ENCODE measurements around the gene RER1.

RER1 gene

DNA sequence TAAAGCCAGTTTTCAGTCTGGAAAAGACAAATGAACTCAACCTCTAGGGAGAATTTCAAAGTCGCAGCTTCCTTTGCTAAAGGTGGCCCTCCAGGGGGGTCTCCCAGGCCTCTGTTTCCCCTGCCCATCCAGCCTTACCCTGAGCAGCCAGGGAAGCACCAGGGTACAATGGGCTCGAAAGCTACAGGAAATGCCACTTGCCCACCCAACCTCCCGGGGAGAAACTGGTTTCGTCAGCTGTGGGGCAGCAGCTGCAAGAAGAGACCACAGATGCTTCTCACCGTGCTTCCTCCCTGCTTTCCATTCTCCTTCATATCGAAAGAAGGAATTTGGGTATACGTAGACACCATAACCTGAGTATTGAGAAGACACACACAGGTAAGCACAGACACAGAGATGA is 2.0 kb upstream of the RER1 start:
- DNase-seq (ENCODE audit: low read depth in 2 of 2) = no peak

DNA sequence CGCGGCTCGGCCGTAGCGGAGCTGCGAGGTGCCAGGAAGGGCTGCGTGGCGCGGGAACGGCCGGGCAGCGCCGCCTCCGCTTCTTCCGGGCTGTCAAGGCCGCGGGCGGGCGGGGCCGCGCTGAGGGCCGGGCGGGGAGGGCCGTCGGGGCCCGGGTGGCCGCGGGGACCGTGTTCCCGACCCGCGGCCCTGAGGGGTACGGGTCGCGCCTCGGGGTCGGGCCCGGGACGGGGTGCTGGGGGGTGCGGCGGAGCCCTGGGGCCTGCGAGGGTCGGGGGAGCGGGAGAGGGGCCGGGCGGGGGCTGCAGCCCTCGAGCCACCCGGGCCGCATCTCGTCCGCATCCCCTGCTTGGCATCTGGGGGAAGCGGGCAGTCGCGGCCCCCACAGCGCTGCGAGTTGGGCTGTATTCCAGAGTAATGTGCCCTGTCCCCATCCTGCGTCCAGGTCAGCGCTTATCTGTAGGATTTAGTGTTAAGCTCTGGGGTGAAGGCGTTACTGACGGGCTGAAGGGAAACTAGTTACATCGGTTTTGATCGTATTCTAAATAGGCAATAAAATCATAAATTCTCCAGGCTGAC is 379 bp downstream of the RER1 start:
- DNase-seq (ENCODE audit: low read depth in 2 of 2) = no peak

DNA sequence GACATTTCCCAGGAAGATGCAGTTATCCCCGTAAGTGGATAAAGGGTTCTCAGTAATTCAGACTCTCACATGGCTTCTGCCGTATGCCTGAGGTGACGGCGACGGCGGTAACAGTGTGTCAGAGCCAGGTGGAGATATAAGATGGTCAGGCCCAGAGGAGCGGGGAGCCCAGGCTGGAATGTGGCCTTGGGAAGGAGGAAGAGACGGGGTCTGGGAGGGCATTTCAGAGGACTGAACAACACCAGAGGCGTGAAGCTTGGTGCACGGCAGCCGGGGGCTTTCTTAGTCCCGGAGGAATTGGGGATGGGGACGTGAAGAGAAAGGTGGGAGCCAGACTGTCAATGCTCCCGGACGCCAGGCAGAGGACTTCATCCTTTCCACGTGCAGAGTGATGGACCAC is 1.0 kb downstream of the RER1 start:
- DNase-seq (ENCODE audit: low read depth in 2 of 2) = no peak

DNA sequence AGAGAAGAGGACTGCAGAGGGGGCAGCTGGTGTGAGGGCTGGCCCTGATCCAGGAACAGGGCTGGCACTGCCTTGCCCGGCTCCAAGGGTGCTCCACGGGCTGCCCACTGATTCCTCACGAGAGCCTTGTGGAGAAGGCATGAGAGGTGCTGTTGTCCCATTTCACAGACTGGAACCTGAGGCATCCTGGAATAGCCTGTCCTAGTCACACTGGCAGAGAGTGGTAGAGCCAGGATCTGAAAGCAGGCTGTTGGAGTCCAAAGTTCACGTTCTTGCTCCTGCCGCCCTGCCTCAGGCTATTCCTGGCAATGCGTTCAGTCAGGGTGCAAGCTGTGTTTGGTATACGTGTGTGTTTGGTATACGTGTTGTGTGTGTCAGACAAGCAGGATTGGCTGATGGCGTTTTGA is 1.8 kb downstream of the RER1 start:
- no peak for DNase-seq (ENCODE audit: low read depth in 2 of 2)

DNA sequence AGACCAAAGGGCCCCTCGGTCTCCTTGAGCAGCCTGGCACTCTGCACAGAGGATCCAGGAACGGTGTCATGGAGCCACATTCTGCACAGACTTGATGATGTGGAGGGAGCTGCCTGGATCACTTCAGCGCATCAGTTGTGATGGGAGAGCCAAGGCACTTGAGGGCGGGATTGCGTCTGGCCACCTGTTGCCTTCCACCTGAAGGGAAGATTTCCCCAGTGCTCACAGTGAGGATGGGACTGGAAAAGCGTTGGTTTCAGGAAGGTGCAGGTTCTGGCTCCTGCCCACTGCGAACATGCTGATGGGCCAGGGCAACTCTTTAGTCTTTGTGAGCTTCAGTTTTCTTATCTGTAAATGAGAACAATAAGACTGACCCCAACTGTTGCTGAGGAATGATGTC is 2.6 kb downstream of the RER1 start:
- DNase-seq (ENCODE audit: low read depth in 2 of 2) = no peak

DNA sequence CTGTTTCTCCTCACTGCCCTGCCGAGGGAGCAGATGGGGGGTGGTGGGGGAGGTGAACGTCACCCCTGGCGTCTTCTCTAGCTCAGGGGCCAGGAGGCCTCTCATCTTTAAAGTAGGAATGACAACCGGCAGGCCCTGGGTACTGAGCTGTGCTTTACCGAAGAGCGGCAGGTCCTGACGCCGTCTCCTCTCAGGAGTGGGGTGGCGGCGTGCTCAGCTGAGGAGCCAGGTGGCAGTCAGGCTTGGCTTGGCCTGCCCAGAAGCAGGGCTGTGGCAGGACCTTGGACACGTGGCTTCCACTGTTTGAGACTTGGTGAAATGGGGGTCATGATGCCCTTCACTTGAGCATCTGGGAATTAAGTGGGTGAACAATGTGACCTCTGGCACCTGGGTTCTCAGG is 3.1 kb downstream of the RER1 start:
- no peak for DNase-seq (ENCODE audit: low read depth in 2 of 2)

DNA sequence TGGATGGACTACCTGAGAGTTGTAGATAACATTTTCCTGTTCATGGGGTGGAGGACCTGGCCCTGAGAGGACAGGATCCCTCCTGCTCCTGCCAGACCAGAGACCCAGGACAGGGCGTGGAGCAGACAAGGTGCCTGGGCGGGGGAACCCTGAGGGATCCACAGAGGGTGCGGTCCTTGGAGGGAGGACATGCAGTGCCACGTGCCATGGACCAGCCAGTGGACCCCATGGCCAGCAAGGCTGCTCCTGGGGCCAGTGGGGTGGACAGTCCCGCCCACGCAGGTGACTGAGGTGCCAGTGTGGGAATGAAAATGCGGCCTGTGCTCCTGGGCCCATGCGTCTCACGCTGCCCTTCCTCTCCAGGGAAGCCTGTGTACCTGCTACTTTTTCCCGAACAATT is 3.6 kb downstream of the RER1 start:
- DNase-seq (ENCODE audit: low read depth in 2 of 2) = no peak

DNA sequence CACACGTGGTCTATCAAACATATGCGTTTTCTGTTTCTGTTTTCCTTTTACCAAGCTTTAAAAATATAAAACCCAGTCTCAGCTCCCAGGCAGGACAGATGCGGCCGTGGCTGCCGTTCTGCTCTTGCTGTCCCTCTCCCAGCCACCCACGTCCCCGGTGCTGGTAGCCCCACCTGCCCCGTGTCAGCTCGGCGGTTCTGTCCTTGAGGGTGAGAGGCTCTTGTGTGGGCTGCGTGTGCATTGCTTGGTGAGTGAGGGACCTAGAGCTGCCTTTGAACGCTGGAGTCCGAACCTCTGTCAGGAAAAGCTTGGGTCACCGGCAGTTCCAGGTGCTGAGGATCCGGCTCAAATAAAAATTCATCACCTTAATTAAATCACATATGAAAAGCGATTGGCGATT is 4.4 kb downstream of the RER1 start:
- no peak for DNase-seq (ENCODE audit: low read depth in 2 of 2)

DNA sequence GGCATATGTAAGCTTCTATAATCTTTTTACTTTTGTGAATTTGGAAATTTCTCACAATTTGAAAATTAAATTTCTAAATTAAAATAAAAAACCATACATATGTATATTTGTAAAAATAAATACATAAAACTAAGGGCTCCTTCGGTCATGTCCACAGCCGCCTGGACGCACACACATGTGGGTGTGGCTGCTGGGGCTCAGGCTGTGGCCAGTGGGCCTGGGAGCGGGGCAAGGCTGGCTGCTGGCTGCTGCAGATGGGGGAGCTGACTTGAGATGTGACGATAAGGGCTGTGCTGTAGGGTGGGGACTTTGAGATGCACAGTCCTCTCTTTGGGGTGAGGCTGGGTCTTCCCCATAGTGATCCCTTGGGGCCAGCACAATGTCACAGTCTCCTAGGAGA is 4.8 kb downstream of the RER1 start:
- no peak for DNase-seq (ENCODE audit: low read depth in 2 of 2)

DNA sequence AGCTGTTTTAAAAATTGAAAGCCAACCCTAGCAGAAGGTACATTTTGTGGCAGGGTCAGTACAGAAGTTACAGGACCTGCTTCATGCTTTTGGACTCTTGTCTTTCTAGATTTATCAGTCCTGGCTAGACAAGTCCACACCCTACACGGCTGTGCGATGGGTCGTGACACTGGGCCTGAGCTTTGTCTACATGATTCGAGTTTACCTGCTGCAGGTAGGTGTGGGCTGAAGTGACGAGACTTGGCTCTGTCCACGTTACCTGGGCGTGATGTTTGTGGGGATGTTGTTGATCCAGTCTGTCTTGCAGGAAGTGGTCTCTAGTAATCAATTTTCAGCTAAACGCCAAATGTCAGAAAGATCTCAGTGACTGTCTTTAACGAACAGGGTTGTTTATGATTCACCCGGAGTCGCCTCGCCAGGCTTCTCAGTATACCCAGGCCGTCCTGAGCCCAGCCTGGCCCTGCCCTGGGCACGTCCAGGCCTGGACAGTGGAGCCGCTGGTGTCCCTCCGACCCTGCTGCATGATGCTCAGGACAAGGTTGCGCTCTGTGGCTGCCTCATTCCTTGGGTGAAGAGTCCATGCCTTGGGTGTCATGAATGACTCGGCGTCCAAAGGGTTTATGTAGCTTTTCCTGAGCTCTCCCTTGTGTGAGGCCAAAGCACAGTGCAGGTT is 5.5 kb downstream of the RER1 start:
- DNase-seq (ENCODE audit: low read depth in 2 of 2) = no peak

DNA sequence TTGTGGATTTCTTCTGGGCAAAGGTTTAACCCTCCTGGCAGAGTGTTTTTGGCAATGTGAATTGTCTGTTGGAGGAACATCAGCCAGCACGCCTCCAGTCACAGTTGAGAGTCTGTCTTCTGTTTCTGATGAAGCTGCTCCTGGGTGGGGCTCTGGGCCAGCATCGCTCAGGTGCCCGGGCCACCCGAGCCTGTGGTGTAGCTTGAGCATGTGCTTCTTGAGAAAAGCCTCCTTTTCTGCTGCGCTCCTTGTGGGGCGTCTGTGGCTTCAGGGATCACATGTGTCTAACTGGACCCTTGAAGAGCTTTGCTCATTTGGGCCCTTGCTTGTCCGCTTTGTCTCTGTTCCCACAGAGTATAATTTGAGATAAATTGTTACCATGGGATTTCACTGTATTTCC is 7.2 kb downstream of the RER1 start:
- no peak for DNase-seq (ENCODE audit: low read depth in 2 of 2)

DNA sequence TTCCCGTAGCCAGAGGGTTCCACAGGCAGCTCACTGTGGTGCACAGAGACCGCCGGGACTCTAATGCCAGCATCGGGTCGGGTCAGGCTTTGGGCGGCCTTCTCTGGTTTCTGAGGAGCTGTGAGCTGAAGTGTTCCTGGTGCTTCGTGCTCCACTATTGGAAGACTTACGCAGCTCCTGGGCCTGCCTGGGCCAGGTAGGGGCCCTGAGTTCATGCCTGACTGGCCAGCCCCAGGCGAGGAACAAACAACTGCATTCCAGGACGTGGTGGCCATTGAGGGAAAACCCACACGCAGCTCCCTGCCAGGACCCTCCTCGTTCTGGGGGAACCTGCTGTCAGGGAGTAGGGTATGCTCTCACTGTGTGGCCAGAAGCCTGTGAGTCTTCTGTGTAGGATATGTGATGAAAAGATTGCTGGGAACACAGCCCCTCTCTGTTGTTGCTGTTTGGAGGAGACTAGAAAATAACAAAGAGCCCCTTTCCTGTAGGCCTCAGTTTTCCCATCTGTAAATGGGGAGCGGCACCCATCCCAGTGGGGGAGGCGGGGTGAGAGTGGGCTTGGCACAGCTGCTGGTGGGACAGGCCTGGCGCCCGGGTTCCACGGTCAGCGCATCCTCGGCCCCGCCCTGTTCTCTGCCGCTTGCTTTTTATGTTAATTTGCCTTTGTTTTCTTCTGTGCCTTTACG is 8.4 kb downstream of the RER1 start:
- DNase-seq (ENCODE audit: low read depth in 2 of 2) = no peak

DNA sequence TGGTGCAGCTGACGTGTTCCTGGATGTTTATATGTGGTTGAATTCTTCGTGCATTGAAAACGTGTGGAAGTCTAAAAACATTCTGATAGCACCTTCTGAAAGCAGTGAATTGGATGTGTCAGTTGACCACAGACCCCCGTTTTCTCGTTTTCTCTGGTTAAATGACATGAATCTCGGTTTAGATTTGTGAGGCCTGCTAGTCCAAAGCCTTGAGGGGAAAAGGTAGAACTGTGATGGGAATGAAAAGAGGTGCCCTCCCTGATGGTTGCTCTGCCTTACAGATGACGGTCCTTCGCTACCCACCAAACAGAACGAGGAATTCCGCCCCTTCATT is 8.9 kb downstream of the RER1 start:
- no peak for DNase-seq (ENCODE audit: low read depth in 2 of 2)

DNA sequence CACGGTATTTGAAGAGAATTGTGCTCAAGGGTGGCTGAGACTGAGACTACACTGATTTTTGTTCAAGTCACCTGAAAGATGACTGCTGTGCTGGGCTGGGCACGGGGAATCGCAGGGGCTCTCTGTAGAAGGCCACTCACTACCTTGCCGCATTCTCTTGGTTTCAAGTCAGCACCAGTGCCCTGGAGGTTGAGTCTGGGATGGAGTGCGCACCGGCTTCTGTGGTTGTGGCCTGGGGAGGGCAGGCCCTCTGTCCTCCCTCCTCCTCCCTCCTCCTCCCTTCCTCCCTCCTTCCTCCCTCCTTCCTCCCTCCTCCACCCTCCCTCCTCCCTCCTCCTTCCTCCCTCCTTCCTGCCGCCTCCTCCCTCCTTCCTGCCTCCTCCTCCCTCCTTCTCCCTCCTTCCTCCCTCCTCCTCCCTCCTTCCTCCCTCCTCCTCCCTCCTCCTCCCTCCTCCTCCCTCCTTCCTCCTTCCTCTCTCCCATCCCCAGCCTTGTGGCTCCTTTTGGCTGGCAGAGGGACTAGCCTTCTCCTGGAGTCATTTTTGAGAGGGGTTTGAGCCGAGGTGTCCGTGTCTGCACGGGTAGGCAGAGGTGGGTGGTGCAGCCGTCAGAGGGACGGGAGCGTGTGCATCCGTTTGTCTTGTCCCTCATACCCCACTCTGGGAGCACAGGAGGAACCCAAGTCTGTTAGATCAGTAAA is 9.5 kb downstream of the RER1 start:
- no peak for DNase-seq (ENCODE audit: low read depth in 2 of 2)

DNA sequence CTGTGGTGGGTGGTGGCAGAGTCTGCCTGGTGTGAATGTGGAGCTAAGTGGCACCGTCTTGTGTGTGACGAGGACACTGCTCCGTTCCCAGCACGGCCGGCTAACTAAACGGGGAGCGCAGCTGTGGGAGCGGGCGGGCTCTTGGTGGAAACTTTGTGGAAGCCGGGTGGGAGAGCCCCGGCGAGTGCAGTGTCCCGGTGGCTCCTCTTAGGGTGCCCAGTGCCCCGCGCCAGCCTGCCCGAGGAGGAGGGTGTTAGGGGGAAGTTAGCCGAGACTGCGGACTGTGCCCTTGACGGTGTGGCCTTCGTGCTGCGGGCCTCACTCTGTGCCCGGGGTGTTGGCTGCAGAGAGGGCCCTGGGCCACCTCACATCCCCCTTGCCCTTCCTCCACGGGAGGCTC is 10.8 kb downstream of the RER1 start:
- no peak for DNase-seq (ENCODE audit: low read depth in 2 of 2)

DNA sequence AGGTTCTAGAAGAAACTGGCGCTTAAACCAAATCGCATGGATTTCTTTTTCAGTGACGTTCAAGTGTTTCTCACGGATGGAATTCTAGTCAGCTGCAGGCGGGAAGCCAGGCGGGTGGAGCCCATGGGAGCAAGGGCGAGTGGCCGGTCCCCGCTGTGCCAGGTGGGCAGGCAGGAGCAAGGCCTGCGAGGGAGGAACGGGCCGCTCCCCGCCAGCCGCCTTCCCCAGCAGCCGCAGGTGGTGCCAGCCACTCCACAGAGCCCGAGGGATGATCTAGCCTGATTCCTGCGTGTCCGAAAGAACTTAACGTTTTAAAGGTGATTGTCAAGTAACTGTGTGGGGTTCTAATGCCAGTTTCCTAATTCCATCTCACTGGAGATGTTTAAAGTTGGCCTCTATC is 11.6 kb downstream of the RER1 start:
- no peak for DNase-seq (ENCODE audit: low read depth in 2 of 2)

DNA sequence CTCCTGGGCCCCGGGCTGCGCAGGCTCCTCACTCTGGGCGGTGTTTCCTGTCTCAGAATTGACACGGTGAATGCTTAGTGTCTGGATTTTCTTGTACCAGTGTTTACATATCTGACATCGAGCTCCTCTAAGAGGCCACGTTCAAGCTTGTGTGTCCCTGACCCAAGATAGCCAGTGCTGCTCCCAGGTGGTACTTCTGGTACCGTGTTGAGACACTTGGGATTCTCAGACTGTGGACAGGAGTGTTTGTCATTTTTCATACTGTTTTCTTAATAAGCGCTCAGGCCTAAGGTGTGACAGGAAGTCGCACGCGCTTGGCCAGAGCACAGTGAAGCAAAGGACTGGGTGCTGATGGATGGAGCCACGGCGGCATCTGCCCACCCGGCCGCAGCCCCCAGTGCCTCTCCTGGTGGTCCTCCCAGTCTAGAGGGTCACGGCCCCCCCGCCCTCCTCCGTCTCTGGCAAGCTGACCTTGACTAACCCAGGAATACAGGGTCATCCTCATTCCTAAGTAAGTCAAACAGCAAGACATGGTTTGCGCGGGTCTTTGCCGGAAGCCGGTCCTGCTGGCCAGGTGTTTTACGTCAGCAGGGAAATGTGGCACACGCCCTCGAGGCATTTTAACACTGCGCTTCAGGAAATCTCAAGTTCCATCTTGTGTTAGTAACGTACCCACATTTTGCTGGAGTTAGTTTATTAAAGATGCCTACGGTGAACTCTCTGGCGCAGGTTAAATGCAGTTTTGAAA is 12.7 kb downstream of the RER1 start:
- no peak for DNase-seq (ENCODE audit: low read depth in 2 of 2)

DNA sequence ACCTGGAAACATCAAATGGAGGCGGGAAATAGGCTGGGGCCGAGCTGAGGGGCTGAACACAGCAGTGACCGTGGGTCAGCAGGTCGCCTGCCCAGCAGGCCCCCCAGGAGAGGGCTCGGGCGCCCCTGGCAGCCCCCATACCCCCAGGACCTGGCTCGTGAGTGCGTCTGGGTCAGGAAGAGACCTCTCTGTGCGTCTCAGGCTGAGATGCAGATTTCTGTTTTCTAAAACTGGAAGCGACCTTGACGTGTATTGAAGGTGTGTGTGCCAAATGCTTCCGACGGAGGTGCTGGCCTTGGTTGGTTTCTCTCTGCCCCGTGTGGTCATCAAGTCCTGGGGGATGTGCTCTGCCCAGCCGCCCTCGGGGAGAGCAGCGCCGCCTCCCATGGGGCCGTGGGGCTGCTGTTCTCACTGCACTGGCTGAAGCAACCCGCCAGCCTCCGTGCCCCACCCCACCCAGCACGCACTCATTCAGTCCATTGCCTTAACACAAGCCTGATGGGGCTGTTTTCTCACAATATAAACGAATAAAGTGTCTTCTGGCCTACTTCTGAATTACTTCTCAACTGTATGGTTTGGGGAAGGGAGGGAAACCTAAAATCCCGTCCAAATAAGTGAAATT is 13.4 kb downstream of the RER1 start:
- no peak for DNase-seq (ENCODE audit: low read depth in 2 of 2)

DNA sequence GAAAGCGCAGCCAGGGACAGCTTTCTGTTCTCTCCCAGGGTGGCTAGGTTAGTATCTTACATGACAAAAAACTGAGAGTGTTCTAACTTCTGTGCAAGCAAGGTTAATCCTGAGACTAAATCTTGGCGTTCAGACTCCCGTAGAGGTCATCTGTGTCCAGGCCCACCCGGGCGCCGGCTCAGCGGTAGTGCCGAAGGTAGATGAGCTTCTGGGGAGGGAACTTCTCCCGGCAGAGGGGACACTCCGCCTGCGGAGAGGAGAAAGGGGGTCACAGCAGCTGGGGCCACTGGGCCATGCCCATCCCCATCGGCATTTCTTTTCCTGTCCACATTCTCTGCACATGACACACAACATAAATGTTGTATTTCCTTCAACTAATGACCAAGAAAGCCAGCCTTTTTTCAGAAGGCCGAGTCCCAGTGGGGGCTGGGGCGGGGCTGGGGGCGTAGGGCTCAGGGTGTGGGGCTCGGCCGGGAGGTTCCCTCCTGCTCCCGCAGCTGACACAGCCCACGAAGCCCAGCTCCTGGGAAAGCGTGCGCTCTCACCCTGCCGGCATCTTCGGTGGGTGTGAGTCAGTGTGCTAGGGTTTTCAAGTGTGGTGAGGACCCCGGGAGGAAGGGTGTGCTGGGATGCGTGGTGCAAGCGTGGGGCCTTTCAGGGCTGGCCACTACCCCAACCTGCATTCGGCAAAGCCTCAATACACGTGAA is 14.1 kb downstream of the RER1 start:
- DNase-seq (ENCODE audit: low read depth in 2 of 2) = no peak

DNA sequence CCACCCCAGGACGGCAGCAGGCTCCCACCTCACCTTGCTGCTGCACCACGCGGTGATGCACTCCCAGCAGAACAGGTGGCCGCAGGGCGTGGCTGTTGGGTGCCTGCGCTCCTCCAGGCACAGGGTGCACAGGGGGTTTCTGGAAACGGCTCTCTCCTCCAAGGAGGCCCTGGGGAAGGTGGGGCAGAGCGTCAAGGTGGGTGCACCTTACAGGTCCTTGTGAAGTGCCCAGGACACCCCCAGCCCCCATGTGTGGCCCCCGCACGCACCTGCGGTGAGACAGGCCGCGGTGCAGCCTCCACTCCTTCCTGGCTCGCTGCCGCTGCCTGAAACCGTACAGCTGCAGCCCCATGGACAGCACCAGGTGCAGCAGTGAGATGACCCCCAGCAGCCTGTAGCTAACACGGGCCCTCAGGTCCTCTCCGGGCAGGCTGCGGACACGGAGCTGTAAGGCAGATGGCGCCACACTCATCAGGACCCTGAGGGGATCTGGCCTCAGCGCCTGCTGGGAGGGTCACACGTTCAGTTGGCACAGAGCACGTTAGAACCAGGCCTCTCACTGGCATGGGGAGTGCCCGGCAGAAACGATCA is 14.9 kb downstream of the RER1 start:
- no peak for DNase-seq (ENCODE audit: low read depth in 2 of 2)

Data from stimulated activated CD4-positive, alpha-beta T cell treated with anti-CD3 and anti-CD28 coated beads, Interleukin-12 subunit alpha, Interleukin-12 subunit beta, amount 100 ng/mL, for 24 hours (primary cell).